Left hindlimb (tissue), 1 donor: Measurements from ENCODE around the gene NME5.

Experiments used
- DNase-seq: peaks from one replicate; pipeline ENCODE4 v3.0.0-alpha.2; 2018

Gene NME5

GRCh38 chr5:138132543-138132942 lies 6.7 kb downstream of the NME5 start:
- no peak for DNase-seq

GRCh38 chr5:138129347-138129746 lies 9.9 kb downstream of the NME5 start:
- no peak for DNase-seq

GRCh38 chr5:138128334-138128733 lies 10.9 kb downstream of the NME5 start:
- no peak for DNase-seq

GRCh38 chr5:138115254-138115653 lies 24.0 kb downstream of the NME5 start:
- DNase-seq: no peak

GRCh38 chr5:138111937-138112336 lies 27.3 kb downstream of the NME5 start:
- no peak for DNase-seq

GRCh38 chr5:138111181-138111580 lies 28.0 kb downstream of the NME5 start:
- DNase-seq: no peak

- no peak for DNase-seq
These were observed 28.8 kb downstream of the NME5 start for GRCh38 chr5:138110266-138110963.

GRCh38 chr5:138109463-138110265 lies 29.6 kb downstream of the NME5 start:
- DNase-seq: no peak

GRCh38 chr5:138107213-138107612 lies 32.0 kb downstream of the NME5 start:
- DNase-seq: no peak

GRCh38 chr5:138105709-138106108 lies 33.5 kb downstream of the NME5 start:
- DNase-seq: no peak

GRCh38 chr5:138103319-138103637 lies 36.0 kb downstream of the NME5 start:
- no peak for DNase-seq

GRCh38 chr5:138102454-138103318 lies 36.5 kb downstream of the NME5 start:
- no peak for DNase-seq

GRCh38 chr5:138096997-138097828 lies 42.0 kb downstream of the NME5 start:
- no peak for DNase-seq

- no peak for DNase-seq
These were observed 42.9 kb downstream of the NME5 start for GRCh38 chr5:138096363-138096762.

- no peak for DNase-seq
These were observed 43.9 kb downstream of the NME5 start for GRCh38 chr5:138095100-138095907.

GRCh38 chr5:138093036-138093435 lies 46.2 kb downstream of the NME5 start:
- no peak for DNase-seq

- DNase-seq: no peak
These were observed 46.9 kb downstream of the NME5 start for GRCh38 chr5:138092301-138092700.

- DNase-seq: no peak
These were observed 47.5 kb downstream of the NME5 start for GRCh38 chr5:138091685-138092084.

- DNase-seq: no peak
These were observed 55.5 kb downstream of the NME5 start, which contains the start of gene WNT8A for GRCh38 chr5:138083702-138084101. TSS of gene WNT8A (plus strand) at chr5:138084033. CDS start at chr5:138084128, 95 bp downstream.

- DNase-seq: no peak
These were observed 57.2 kb downstream of the NME5 start for GRCh38 chr5:138082033-138082432.

GRCh38 chr5:138078006-138078643 lies 61.1 kb downstream of the NME5 start:
- DNase-seq: no peak
